GM13977 (cell line): ENCODE data around the gene CUL4B.
"Not testable (repeated sequence)": the region's sequence is repeated elsewhere in the genome, so short reads cannot be mapped to it uniquely, and the experiment has no call there.

Source experiments
- DNase-seq: peaks from one replicate; pipeline ENCODE4 v3.0.0; 2012; ENCODE audit warnings: low spot score
- CTCF ChIP-seq: IDR thresholded peaks from 2 replicates; pipeline ENCODE4 v1.5.1; 2012; ENCODE audit warnings: mild to moderate bottlenecking, control low read depth; ENCODE audit not compliant: insufficient read depth; ENCODE audit errors: extremely low read depth, missing control alignments
- in situ Hi-C: fragments of 300-500 bp; cut with MboI; formaldehyde crosslinking; loops from one replicate; pipeline ENCODE4 v1.12.0; 2022; ENCODE audit warnings: low sequenced_read_pairs, low pct_unique_long_range_greater_than_20kb, mixed read lengths, inconsistent platforms; ENCODE audit not compliant: unreplicated experiment

The CUL4B gene

GRCh38 chrX:120560842-120561633 lies at the start of gene CUL4B:
Gene CUL4B, minus strand, starts transcription at chrX:120560962. Its CDS starts 324 bp downstream, at chrX:120560638.
- peak; percentile 74 for DNase-seq
- in situ Hi-C loops, result no loop called here
- no peak for TF ChIP-seq CTCF

- in situ Hi-C loops, result no loop called here
- DNase-seq, result peak; percentile 34
- no peak for TF ChIP-seq CTCF
Measured at GRCh38 chrX:120604361-120604782, 43.6 kb upstream of the CUL4B start.

- TF ChIP-seq CTCF, result no peak
- peak; percentile 54 for DNase-seq
- in situ Hi-C loops, result no loop called here
Measured at GRCh38 chrX:120603707-120604360, 43.1 kb upstream of the CUL4B start, which contains the start of gene MCTS1. Gene MCTS1, plus strand, starts transcription at chrX:120604101. Its CDS starts 136 bp downstream, at chrX:120604237.

GRCh38 chrX:120585702-120586101 lies 24.9 kb upstream of the CUL4B start:
- DNase-seq, result no peak
- in situ Hi-C loops, result no loop called here
- TF ChIP-seq CTCF, result no peak

- no peak for TF ChIP-seq CTCF
- no peak for DNase-seq
- in situ Hi-C loops, result no loop called here
Measured at GRCh38 chrX:120575379-120576114, 14.8 kb upstream of the CUL4B start.

- in situ Hi-C loops, DNase-seq: not testable (repeated sequence)
Measured at GRCh38 chrX:120573806-120574205, 13.0 kb upstream of the CUL4B start.

- in situ Hi-C loops, result no loop called here
- no peak for DNase-seq
- TF ChIP-seq CTCF, result no peak
Measured at GRCh38 chrX:120570011-120570600, 9.3 kb upstream of the CUL4B start.
